ENCODE results near the gene HTRA3.

The HTRA3 gene

DNA sequence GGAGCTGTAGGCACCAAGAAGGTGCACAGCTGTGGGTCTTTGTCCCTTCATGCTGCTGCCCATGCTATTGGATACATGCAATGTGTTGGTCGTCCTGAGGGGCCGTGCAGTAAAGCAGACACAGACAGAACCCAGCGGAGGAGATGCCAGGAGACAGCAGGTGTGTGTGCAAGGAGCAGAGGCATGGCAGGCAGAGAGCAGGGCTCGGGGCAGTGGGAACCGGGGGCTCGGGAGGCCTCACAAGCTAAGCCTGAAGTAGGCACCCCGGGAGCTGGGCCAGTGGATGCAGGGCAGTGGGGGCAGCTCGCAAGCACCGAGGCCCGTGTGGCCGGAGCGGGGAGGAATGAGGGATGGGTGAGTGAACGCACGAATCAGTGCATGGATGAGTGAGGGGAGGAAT is 13.2 kb downstream of the HTRA3 start:
- TF ChIP-seq, protein P1, sequence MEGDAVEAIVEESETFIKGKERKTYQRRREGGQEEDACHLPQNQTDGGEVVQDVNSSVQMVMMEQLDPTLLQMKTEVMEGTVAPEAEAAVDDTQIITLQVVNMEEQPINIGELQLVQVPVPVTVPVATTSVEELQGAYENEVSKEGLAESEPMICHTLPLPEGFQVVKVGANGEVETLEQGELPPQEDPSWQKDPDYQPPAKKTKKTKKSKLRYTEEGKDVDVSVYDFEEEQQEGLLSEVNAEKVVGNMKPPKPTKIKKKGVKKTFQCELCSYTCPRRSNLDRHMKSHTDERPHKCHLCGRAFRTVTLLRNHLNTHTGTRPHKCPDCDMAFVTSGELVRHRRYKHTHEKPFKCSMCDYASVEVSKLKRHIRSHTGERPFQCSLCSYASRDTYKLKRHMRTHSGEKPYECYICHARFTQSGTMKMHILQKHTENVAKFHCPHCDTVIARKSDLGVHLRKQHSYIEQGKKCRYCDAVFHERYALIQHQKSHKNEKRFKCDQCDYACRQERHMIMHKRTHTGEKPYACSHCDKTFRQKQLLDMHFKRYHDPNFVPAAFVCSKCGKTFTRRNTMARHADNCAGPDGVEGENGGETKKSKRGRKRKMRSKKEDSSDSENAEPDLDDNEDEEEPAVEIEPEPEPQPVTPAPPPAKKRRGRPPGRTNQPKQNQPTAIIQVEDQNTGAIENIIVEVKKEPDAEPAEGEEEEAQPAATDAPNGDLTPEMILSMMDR (IDR thresholded peaks at IDR 0.05; ENCODE audit: borderline replicate concordance, insufficient read depth, low read depth, low read length) = no peak
- H3K4me3 ChIP-seq (ENCODE audit: low read depth, low read length) = no peak overlapping the region

DNA sequence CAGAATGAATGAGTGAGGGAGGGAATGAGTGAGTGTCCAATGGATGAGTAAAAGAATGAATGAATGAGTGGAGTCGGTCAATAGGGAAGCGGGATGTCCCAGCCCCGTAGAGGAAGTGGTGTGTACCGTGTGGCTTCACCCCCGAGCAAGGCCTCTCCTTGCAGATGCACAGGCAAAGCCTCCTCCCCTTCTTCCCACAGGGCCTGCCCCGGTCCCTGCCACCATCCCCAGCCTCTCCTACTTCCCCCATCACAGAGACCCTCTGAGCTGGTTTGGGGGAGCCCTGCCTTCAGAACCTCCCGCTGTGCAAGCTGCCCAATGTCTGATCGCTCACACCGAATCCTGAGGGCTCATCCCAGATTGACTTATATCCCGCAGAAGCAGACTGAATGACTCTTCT is 13.6 kb downstream of the HTRA3 start:
- TF ChIP-seq, protein P1 (IDR thresholded peaks at IDR 0.05; ENCODE audit: borderline replicate concordance, insufficient read depth, low read depth, low read length) = no peak
- H3K4me3 ChIP-seq (ENCODE audit: low read depth, low read length) = no peak overlapping the region

DNA sequence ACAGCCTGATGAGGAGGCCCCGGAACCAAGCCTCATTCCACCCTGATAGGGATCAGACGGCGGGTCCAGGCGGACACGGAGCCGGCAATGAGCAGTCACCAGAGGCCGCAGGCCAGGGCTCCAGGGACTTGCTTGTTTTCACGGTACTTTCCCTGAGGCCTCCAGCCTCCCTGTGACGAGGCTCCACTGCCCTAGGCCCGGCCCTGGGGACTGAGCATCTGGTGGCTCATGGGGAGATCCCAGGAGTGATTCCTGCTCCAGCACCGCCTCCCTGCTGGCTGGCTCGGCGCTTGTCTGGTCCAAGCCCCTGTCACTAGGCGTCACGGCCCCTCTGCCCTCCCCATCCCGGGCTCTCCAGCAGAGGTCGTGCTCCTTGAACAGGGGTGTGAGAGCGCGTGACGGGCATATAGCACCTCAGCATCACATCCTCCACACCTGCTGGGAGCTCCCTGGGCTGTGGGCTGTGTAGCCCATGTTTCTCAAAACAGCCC is 14.1 kb downstream of the HTRA3 start:
- H3K4me3 ChIP-seq (ENCODE audit: low read depth, low read length) = no peak overlapping the region
- TF ChIP-seq, protein P1 (IDR thresholded peaks at IDR 0.05; ENCODE audit: borderline replicate concordance, insufficient read depth, low read depth, low read length) = no peak

DNA sequence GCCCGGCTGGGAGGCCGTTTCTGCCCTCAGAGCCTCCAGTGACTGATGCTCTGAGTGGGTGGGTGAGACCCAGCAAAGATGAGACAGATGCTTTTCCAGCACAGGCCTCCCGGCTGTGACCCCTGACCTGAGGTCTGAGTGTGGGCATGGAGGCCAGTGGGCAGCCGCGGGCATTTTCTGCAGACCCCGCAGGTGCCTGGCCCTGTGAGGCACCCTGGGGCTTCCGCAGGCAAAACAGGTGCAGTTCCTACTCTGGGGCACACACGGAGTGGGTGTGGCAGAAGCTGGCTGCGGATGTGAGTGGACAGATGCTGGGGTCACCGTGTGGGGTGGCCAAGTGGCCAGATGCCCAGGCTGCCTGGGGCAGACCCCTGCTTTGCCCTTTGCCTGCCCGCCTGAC is 14.8 kb downstream of the HTRA3 start:
- TF ChIP-seq, protein P1 (IDR thresholded peaks at IDR 0.05; ENCODE audit: borderline replicate concordance, insufficient read depth, low read depth, low read length) = no peak
- no peak overlapping the region for H3K4me3 ChIP-seq (ENCODE audit: low read depth, low read length)

DNA sequence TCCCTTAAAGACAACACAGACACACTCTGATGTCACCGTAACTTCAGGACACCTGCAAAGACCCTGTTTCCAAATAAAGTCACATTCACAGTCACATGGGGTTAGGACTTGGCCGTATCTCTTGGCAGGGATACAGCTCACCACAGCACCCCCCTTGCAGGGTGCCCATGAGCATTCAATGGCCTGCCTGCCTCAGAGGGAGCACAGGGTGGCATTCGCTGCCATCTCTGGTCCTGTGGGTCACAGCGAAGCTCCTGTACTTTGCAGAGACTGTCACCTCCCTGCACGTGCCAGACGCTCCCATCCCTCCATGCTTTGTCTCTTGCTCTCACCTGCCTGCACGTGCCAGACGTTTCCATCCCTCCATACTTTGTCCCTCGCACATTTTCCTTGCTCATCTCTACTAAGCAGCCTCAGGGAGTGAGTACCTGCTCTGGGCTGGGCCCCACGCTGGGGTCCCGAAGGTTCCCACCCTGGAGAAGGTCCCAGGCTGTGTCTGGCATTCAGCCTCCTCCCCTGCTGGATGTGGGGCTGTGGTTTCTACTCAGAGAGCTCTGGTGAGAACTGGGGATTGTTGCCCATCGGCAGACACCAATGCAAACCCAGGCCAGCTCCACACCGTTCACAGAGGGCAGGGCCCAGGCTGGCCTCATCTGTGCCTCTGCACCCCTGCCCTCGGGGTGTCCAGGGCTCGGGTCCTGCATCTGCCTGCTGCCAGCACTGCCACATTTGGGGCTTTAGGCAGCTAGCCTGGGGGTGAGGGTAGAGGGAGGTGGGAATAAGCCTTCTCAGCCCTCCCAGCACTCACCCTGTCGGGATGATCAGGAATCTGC is 15.8 kb downstream of the HTRA3 start:
- no peak overlapping the region for H3K4me3 ChIP-seq (ENCODE audit: low read depth, low read length)
- TF ChIP-seq, protein P1 (IDR thresholded peaks at IDR 0.05; ENCODE audit: borderline replicate concordance, insufficient read depth, low read depth, low read length) = no peak

DNA sequence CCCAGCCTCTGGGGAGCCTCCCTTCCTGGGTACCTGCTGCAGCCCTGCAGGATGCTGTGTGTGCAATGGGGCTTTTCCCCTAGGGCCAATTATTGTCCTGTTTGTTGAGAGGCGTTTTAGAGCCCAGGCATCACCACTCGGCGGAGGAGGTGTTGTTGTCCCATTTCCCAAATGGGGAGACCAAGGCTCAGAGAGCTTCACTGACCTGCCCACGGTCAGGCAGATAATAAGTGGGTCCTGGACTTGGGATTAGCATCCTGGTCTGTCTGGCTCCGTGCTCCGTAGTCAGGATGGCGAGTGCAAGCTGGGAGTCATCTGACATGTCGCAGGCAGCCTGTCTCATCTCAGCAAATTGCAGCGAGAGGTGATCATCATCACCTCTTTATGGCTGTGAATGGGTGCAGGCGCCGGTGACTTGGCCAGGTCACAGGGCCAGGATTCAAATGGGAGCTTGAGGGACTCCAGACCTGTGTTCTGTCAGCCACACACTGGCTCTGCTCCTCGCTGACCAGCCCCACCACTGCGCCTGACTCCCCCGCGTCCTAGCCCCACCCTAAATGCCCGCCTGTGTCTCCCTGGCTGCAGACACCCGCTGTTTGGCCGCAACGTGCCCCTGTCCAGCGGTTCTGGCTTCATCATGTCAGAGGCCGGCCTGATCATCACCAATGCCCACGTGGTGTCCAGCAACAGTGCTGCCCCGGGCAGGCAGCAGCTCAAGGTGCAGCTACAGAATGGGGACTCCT is 16.6 kb downstream of the HTRA3 start:
- H3K4me3 ChIP-seq (ENCODE audit: low read depth, low read length) = no peak overlapping the region
- TF ChIP-seq, protein P1 (IDR thresholded peaks at IDR 0.05; ENCODE audit: borderline replicate concordance, insufficient read depth, low read depth, low read length) = no peak
